Endothelial cell (in vitro differentiated cells): ENCODE results near the gene HOXB3. TPM values are rescaled to one million over a fixed set of nuclear protein-coding genes. Genes with fewer than 3 reads are reported as not detected.

Experiments
- DNase-seq: peaks from one replicate; pipeline ENCODE4 v3.0.0; 2021; ENCODE audit warnings: low spot score
- H3K27ac Mint-ChIP-seq: one replicate; pipeline ENCODE4 v1.8.0; 2021; ENCODE audit warnings: mixed read lengths, inconsistent platforms; ENCODE audit not compliant: unreplicated experiment
- H3K27me3 Mint-ChIP-seq: one replicate; pipeline ENCODE4 v1.8.0; 2021; ENCODE audit warnings: mild to moderate bottlenecking, moderate library complexity, mixed read lengths, inconsistent platforms; ENCODE audit not compliant: unreplicated experiment
- H3K36me3 Mint-ChIP-seq: one replicate; pipeline ENCODE4 v1.8.0; 2021; ENCODE audit warnings: mild to moderate bottlenecking, low read depth, mixed read lengths, inconsistent platforms; ENCODE audit not compliant: unreplicated experiment
- H3K4me1 Mint-ChIP-seq: one replicate; pipeline ENCODE4 v1.8.0; 2021; ENCODE audit warnings: mild to moderate bottlenecking, mixed read lengths, inconsistent platforms; ENCODE audit not compliant: unreplicated experiment
- H3K4me3 Mint-ChIP-seq: one replicate; pipeline ENCODE4 v1.8.0; 2021; ENCODE audit warnings: mild to moderate bottlenecking, mixed read lengths, inconsistent platforms; ENCODE audit not compliant: unreplicated experiment
- H3K9me3 Mint-ChIP-seq: one replicate; pipeline ENCODE4 v1.8.0; 2021; ENCODE audit warnings: mixed read lengths, inconsistent platforms; ENCODE audit not compliant: unreplicated experiment
- total RNA-seq: library from RNA; stranded (reverse); fragmentation: NEBNext Ultra II Directional; extraction: Animal tissue kit (Norgen Biotek cat#: 25700); gene quantifications from one replicate; pipeline ENCODE4 v1.2.1, GENCODE V29; 2021; ENCODE audit not compliant: unreplicated experiment
- TF ChIP-seq, protein P1 (sequence below): fragments of 200-600 bp; sonication (generic); IDR thresholded peaks from one replicate; pipeline ENCODE4 v1.5.0; 2021; ENCODE audit warnings: antibody characterized with exemption; ENCODE audit not compliant: unreplicated experiment

Gene HOXB3
- total RNA-seq, 1 donor from 2014 or later = 17.7 TPM

DNA sequence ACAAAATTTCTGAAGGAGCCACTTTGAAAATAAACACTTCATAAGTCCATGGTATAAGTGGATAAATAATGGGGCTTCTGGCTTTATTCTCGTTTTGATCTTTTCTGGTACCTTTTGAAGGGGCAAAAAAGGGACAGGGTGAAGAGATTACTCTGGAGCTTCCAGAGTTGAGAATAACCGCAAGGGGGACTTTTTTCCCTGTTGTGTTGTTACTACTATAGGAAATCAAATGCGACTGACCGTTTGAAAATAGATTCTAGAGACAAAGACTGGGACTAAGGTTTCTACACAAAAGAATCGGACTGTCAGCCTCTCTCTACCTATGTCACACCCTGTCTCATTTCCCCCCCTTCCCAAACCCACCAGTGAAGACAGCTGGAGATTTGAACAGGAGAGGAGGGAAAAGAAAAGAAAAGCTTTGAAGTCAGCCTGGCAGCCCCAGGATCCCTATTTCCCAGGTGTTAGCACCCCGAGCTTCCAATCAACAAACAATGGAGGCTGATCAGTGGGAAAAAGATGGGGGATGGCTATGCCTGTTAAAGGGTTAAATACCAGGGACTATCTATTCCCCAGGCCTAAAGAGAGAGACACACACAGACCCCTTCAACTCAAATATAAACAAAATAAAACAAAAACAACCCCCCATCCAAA, 20.2 kb downstream of the HOXB3 start:
- peaks cover 6% of the 10 kb centered on the region for H3K36me3 Mint-ChIP-seq
- H3K4me1 Mint-ChIP-seq = peaks cover 52% of the 10 kb centered on the region
- no peaks in the 10 kb centered on the region for H3K9me3 Mint-ChIP-seq
- H3K4me3 Mint-ChIP-seq = peak overlapping the region; percentile 77
- H3K27me3 Mint-ChIP-seq = peaks cover 27% of the 10 kb centered on the region
- no peak for DNase-seq
- TF ChIP-seq, protein P1, sequence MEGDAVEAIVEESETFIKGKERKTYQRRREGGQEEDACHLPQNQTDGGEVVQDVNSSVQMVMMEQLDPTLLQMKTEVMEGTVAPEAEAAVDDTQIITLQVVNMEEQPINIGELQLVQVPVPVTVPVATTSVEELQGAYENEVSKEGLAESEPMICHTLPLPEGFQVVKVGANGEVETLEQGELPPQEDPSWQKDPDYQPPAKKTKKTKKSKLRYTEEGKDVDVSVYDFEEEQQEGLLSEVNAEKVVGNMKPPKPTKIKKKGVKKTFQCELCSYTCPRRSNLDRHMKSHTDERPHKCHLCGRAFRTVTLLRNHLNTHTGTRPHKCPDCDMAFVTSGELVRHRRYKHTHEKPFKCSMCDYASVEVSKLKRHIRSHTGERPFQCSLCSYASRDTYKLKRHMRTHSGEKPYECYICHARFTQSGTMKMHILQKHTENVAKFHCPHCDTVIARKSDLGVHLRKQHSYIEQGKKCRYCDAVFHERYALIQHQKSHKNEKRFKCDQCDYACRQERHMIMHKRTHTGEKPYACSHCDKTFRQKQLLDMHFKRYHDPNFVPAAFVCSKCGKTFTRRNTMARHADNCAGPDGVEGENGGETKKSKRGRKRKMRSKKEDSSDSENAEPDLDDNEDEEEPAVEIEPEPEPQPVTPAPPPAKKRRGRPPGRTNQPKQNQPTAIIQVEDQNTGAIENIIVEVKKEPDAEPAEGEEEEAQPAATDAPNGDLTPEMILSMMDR = no peak
- peak overlapping the region; percentile 80 for H3K27ac Mint-ChIP-seq

DNA sequence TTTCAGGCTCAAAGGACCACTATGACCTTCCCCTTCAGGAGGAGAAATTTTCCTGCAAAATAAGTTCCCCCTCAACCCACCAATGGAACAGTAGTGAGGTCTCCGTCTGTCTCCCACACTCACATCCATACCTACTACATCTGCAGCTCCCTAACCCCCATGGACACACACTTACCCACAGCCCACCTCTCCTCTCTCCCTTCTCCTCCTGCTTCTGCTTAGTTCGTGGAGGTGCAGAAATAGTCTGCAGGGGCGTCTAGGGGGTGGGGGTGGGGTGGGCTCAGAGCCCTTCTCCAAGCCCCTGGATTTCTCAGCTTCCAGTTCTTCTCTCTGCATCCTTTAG, 20.8 kb downstream of the HOXB3 start:
- Mint-ChIP-seq H3K9me3 (no peaks in the 10 kb centered on the region), H3K36me3 (peaks cover 6% of the 10 kb centered on the region), H3K27ac (peak overlapping the region; percentile 44), H3K4me1 (peaks cover 51% of the 10 kb centered on the region), H3K27me3 (peaks cover 25% of the 10 kb centered on the region), H3K4me3 (peak overlapping the region; percentile 77)
- no peak for DNase-seq
- TF ChIP-seq, protein P1 = no peak

DNA sequence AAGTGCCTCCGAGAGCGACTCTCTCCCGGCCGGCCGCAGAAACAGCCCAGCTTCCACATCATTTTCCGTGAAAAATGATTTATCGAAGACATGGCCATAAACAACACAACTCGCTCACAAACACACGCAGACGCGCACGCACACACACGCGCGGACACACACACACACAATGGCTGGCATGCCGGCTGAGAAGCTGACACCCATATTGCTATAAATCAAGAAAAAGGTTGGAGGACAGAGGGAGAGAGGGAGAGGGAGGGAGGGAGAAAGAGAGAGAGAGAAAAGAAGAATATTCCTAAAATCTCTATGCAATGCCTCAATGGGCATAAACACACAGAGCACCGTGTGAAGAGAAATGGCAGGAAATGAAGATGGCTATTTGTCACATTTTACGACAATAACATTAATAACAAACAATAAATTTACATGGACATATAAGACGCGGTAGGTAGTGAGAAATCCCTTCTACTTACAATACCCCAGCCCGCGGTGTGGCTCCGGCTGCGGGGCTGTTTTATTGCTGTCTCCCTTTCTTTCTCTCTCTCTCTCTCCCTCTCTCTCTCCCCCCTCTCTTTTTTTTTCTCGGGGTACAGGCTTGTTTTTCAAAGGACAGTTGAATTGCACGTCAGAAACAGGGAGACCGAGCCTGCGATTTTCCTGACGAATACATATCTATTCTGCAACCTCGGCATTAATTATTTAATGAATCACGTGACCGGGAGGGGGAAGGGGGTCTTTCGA, 21.4 kb downstream of the HOXB3 start:
- Mint-ChIP-seq H3K9me3 (no peaks in the 10 kb centered on the region), H3K4me1 (peaks cover 49% of the 10 kb centered on the region), H3K27me3 (peaks cover 25% of the 10 kb centered on the region)

DNA sequence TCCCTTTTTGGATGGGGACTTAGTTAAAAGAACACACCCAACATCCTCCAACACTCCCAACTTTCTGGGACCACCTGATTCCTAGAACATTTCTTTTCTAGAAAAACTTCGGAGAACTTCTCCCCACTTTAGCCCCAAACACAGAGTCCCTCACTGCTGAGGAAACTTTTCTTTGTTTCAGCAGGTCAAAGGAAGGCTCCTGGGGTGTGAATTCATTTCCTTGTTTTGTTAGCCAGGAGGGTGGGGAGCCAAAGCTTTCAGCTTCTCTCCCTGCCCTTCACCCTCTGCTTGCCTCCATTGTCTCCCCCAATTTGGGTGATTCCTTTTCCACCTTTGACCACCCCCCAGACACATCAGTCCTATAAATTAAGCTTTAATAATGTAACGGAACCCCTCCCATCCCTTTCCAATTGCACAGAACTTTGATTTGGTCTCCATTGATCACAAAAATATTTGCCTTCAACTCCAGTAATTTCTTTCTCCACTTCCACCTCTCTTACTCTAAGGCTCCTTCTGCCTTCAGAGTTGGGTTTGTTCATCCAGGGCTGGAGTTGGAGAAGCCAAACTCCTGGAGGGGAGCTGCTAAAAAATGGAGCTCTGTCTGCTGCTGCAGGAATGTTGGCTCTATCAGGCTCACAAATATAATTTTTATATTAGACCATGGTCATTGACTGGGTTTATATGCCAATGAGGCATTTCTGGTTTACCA, 22.2 kb downstream of the HOXB3 start:
- Mint-ChIP-seq H3K27me3 (peaks cover 20% of the 10 kb centered on the region), H3K9me3 (no peaks in the 10 kb centered on the region), H3K4me1 (peaks cover 50% of the 10 kb centered on the region), H3K36me3 (peaks cover 6% of the 10 kb centered on the region), H3K27ac (peak overlapping the region; percentile 67), H3K4me3 (peak overlapping the region; percentile 88)
- TF ChIP-seq, protein P1 = no peak
- no peak for DNase-seq

More for the DNA sequence above, 21.4 kb downstream of the HOXB3 start:
- Mint-ChIP-seq H3K27ac (peak overlapping the region; percentile 67), H3K36me3 (peaks cover 6% of the 10 kb centered on the region), H3K4me3 (peak overlapping the region; percentile 88)
- DNase-seq = no peak
- TF ChIP-seq, protein P1 = no peak

DNA sequence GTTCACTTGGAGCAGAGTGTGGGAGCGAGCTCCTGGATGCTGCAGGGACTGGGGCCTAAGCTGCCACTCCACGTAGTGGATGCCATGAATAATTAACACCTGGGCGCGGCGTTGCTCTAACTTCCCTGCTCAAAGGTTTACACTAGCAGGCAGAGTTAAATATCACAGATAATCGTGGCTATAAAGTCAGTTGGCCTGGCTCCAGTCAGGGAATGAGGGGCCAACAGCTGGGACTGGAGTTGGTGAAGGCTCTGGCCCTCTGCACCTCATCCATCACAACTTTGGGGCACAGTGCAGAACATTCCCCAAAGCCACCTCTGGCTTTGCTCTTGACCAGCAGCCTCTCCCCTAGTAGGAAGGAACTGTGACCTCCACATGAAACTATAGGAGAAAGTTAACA, 22.8 kb downstream of the HOXB3 start:
- no peak for DNase-seq
- H3K27me3 Mint-ChIP-seq = peaks cover 23% of the 10 kb centered on the region
- H3K4me1 Mint-ChIP-seq = peaks cover 53% of the 10 kb centered on the region
- no peak overlapping the region for H3K27ac Mint-ChIP-seq
- H3K9me3 Mint-ChIP-seq = no peaks in the 10 kb centered on the region
- H3K36me3 Mint-ChIP-seq = peaks cover 6% of the 10 kb centered on the region
- TF ChIP-seq, protein P1 = no peak
- no peak overlapping the region for H3K4me3 Mint-ChIP-seq
